CD14-positive monocyte (primary cell): ENCODE results near the gene AQP12B. TPM values are rescaled to one million over a fixed set of nuclear protein-coding genes. Genes with fewer than 3 reads are reported as not detected.

Experiments used
- DNase-seq, 3 donors: peaks; one replicate each; pipeline ENCODE4 v3.0.0-alpha.2; 2011 to 2022
- H2AFZ ChIP-seq: 2 replicates; pipeline ENCODE4 v1.6.0; 2012; ENCODE audit warnings: mild to moderate bottlenecking, low read depth, low read length, inconsistent platforms; ENCODE audit not compliant: insufficient read depth, poor library complexity, severe bottlenecking
- H3K27ac ChIP-seq, 2 donors: 1 replicate in 1 of 2; 2 replicates in 1 of 2; pipeline ENCODE4 v1.5.1; 2012 to 2013; ENCODE audit warnings: low read length in 2 of 2, control low read depth in 1 of 2, inconsistent platforms in 1 of 2, low read depth in 1 of 2, mild to moderate bottlenecking in 1 of 2
- H3K27me3 ChIP-seq, 2 donors: one replicate each; pipeline versions ENCODE4 v1.6.0 to v1.6.1; 2011 to 2013; ENCODE audit warnings: low read length in 2 of 2; ENCODE audit not compliant: control insufficient read depth in 2 of 2, insufficient read depth in 2 of 2
- H3K36me3 ChIP-seq, 2 donors: replicated peaks in 1 of 2; 1 replicate in 1 of 2; 2 replicates in 1 of 2; pipeline versions ENCODE4 v1.5.1 to v1.6.1; 2012 to 2013; ENCODE audit warnings: low read length in 2 of 2, control low read depth in 1 of 2, inconsistent platforms in 1 of 2, mild to moderate bottlenecking in 1 of 2; ENCODE audit not compliant: insufficient read depth in 2 of 2, control insufficient read depth in 1 of 2
- H3K4me1 ChIP-seq, 2 donors: 1 replicate in 1 of 2; 2 replicates in 1 of 2; pipeline versions ENCODE4 v1.5.1 to v1.6.1; 2012 to 2013; ENCODE audit warnings: low read length in 2 of 2, control low read depth in 1 of 2, inconsistent platforms in 1 of 2, mild to moderate bottlenecking in 1 of 2, moderate library complexity in 1 of 2; ENCODE audit not compliant: insufficient read depth in 2 of 2, control insufficient read depth in 1 of 2
- H3K4me2 ChIP-seq: replicated peaks from 2 replicates; pipeline ENCODE3; 2012; ENCODE audit warnings: low read length, moderate library complexity, mild to moderate bottlenecking; ENCODE audit not compliant: poor library complexity, severe bottlenecking; ENCODE audit errors: extremely low read depth
- H3K4me3 ChIP-seq, 3 experiments: fragments of 200-600 bp in 1 of 3; sonication (generic) in 1 of 3; replicated peaks in 1 of 3; 1 replicate in 2 of 3; 2 replicates in 1 of 3; pipeline ENCODE4 v1.5.1; 2011 to 2013; ENCODE audit warnings: low read length in 3 of 3, mild to moderate bottlenecking in 3 of 3, control low read depth in 2 of 3, low read depth in 2 of 3, inconsistent platforms in 1 of 3, moderate library complexity in 1 of 3
- H3K79me2 ChIP-seq: 2 replicates; pipeline ENCODE4 v1.6.0; 2012; ENCODE audit warnings: mild to moderate bottlenecking, control low read depth, inconsistent platforms, low read length, moderate library complexity; ENCODE audit not compliant: insufficient read depth
- H3K9ac ChIP-seq: 2 replicates; pipeline ENCODE4 v1.6.0; 2017; ENCODE audit warnings: low read length, mild to moderate bottlenecking; ENCODE audit not compliant: insufficient read depth, poor library complexity, severe bottlenecking
- H3K9me3 ChIP-seq, 2 donors: replicated peaks in 1 of 2; 1 replicate in 1 of 2; 2 replicates in 1 of 2; pipeline versions ENCODE4 v1.5.1 to v1.6.1; 2012 to 2013; ENCODE audit warnings: low read length in 2 of 2, control low read depth in 1 of 2; ENCODE audit not compliant: control insufficient read depth in 1 of 2, insufficient read depth in 1 of 2
- H4K20me1 ChIP-seq: 2 replicates; pipeline ENCODE4 v1.6.0; 2012; ENCODE audit warnings: mild to moderate bottlenecking, low read length, control low read depth, moderate library complexity; ENCODE audit not compliant: insufficient read depth
- H3K27ac Mint-ChIP-seq, 7 donors: one replicate each; pipeline ENCODE4 v1.8.0; 2020; ENCODE audit warnings: mild to moderate bottlenecking in 7 of 7, mixed read lengths in 7 of 7, moderate library complexity in 6 of 7, inconsistent platforms in 2 of 7
- H3K27me3 Mint-ChIP-seq, 3 donors: one replicate each; pipeline ENCODE4 v1.8.0; 2021 to 2022; ENCODE audit warnings: low read depth in 3 of 3, mild to moderate bottlenecking in 3 of 3, mixed read lengths in 3 of 3, moderate library complexity in 3 of 3, inconsistent platforms in 1 of 3
- H3K36me3 Mint-ChIP-seq, 2 donors: one replicate each; pipeline ENCODE4 v1.8.0; 2020; ENCODE audit warnings: mixed read lengths in 2 of 2, inconsistent platforms in 1 of 2, mild to moderate bottlenecking in 1 of 2
- H3K4me1 Mint-ChIP-seq: one replicate; pipeline ENCODE4 v1.8.0; 2020; ENCODE audit warnings: mild to moderate bottlenecking, mixed read lengths
- H3K4me3 Mint-ChIP-seq, 2 donors: one replicate each; pipeline ENCODE4 v1.8.0; 2020; ENCODE audit warnings: mild to moderate bottlenecking in 2 of 2, mixed read lengths in 2 of 2, moderate library complexity in 1 of 2
- H3K9me3 Mint-ChIP-seq, 7 donors: one replicate each; pipeline ENCODE4 v1.8.0; 2020 to 2022; ENCODE audit warnings: mixed read lengths in 7 of 7, mild to moderate bottlenecking in 6 of 7, moderate library complexity in 6 of 7, inconsistent platforms in 2 of 7
- CTCF ChIP-seq: fragments of 200-600 bp; IDR thresholded peaks from one replicate; pipeline ENCODE4 v1.8.0; 2022; ENCODE audit warnings: antibody characterized with exemption, mild to moderate bottlenecking
- WGBS: methylation state at CpG from one replicate; pipeline ENCODE4 v1.1.5; 2013; ENCODE audit warnings: missing lambda C conversion rate; ENCODE audit not compliant: insufficient coverage; 5-methylcytosine and 5-hydroxymethylcytosine counted together
- intact Hi-C, 2 donors: fragments of 100-400 bp; cut with micrococcal nuclease; formaldehyde crosslinking; loops; one replicate each; pipeline versions ENCODE4 v1.15.0 to v1.15.1; 2023
- polyA plus RNA-seq, 3 donors: library from polyadenylated mRNA; depleted of rRNA in 1 of 3; unstranded in 2 of 3; stranded (reverse) in 1 of 3; fragments of 300-500 nt in 2 of 3; fragments of >200 nt in 1 of 3; fragmentation: Illumina TruSeq in 2 of 3; gene quantifications; 1 replicate in 2 of 3; 2 replicates in 1 of 3; pipeline ENCODE4 v1.2.3, GENCODE V29; 2012 to 2021

Gene AQP12B
- polyA plus RNA-seq, 3 donors = not detected

GRCh38 chr2:240702640-240703011, 19.9 kb upstream of the AQP12B start:
- Mint-ChIP-seq H3K4me1 (peaks cover 21% of the 10 kb centered on the region), H3K9me3 (no peaks in the 10 kb centered on the region), H3K27ac (no peak overlapping the region), H3K27me3 (peaks cover 5 to 7% (median 6%) of the 10 kb centered on the region in 3 donors), H3K36me3 (no peaks in the 10 kb centered on the region), H3K4me3 (no peak overlapping the region)
- H3K4me1 ChIP-seq = peaks cover 14 to 17% of the 10 kb centered on the region in 2 donors
- H3K36me3 ChIP-seq = no peaks in the 10 kb centered on the region
- no peak overlapping the region for H3K4me2 ChIP-seq
- no peaks in the 10 kb centered on the region for H3K9me3 ChIP-seq
- WGBS = 97% methylated on average over 9 of the region's 9 CpGs
- no peak overlapping the region for H3K4me3 ChIP-seq
- no peak overlapping the region for H3K27ac ChIP-seq
- intact Hi-C loops = loop anchor here (5.0 kb wide), 1 partner anchor 190 kb away; no protein-coding TSS in a partner anchor
- H3K9ac ChIP-seq = no peak overlapping the region
- no peak for TF ChIP-seq CTCF
- DNase-seq = no peak
- H4K20me1 ChIP-seq = no peaks in the 10 kb centered on the region
- H3K79me2 ChIP-seq = no peaks in the 10 kb centered on the region
- no peaks in the 10 kb centered on the region for H3K27me3 ChIP-seq
- no peak overlapping the region for H2AFZ ChIP-seq

- H3K27me3 Mint-ChIP-seq = peaks cover 5 to 7% (median 6%) of the 10 kb centered on the region in 3 donors
- H3K36me3 ChIP-seq = no peaks in the 10 kb centered on the region
- H3K27me3 ChIP-seq = no peaks in the 10 kb centered on the region
- TF ChIP-seq CTCF = no peak
- no peak overlapping the region for H3K27ac ChIP-seq
- peaks cover 14 to 17% of the 10 kb centered on the region in 2 donors for H3K4me1 ChIP-seq
- peak overlapping the region in 1 of 7 donors; percentile 59 for H3K27ac Mint-ChIP-seq
- 97% methylated on average over 16 of the region's 30 CpGs for WGBS
- H3K36me3 Mint-ChIP-seq = no peaks in the 10 kb centered on the region
- intact Hi-C loops = loop anchor here (5.0 kb wide), 1 partner anchor 190 kb away; no protein-coding TSS in a partner anchor
- no peak overlapping the region for H2AFZ ChIP-seq
- peaks cover 19% of the 10 kb centered on the region for H3K4me1 Mint-ChIP-seq
- no peaks in the 10 kb centered on the region for H3K79me2 ChIP-seq
- no peak overlapping the region for H3K9ac ChIP-seq
- no peak overlapping the region for H3K4me2 ChIP-seq
- no peaks in the 10 kb centered on the region for H3K9me3 Mint-ChIP-seq
- no peaks in the 10 kb centered on the region for H4K20me1 ChIP-seq
- H3K4me3 Mint-ChIP-seq = no peak overlapping the region
- H3K4me3 ChIP-seq = no peak overlapping the region
- no peak for DNase-seq
- no peaks in the 10 kb centered on the region for H3K9me3 ChIP-seq
Measured at GRCh38 chr2:240701736-240702639, 19.3 kb upstream of the AQP12B start.
